HUES48 (cell line): ENCODE data around the gene SLC35A4.

Experiments
- H3K27ac ChIP-seq: one replicate; pipeline ENCODE4 v1.7.0; 2013; ENCODE audit warnings: low read depth, low read length, inconsistent platforms
- H3K27me3 ChIP-seq: 2 replicates; pipeline ENCODE4 v1.6.1; 2013; ENCODE audit warnings: mild to moderate bottlenecking, low read length; ENCODE audit not compliant: control insufficient read depth, insufficient read depth
- H3K36me3 ChIP-seq: 2 replicates; pipeline ENCODE4 v1.6.1; 2013; ENCODE audit warnings: low read length; ENCODE audit not compliant: control insufficient read depth, insufficient read depth
- H3K4me1 ChIP-seq: 2 replicates; pipeline ENCODE4 v1.6.1; 2013; ENCODE audit warnings: mild to moderate bottlenecking, low read length; ENCODE audit not compliant: control insufficient read depth, insufficient read depth
- H3K4me3 ChIP-seq: 2 replicates; pipeline ENCODE4 v1.5.1; 2013; ENCODE audit warnings: mild to moderate bottlenecking, low read depth, low read length
- H3K9ac ChIP-seq: 2 replicates; pipeline ENCODE4 v1.6.1; 2013; ENCODE audit warnings: mild to moderate bottlenecking, low read depth, low read length, moderate library complexity
- H3K9me3 ChIP-seq: 2 replicates; pipeline ENCODE4 v1.6.1; 2013; ENCODE audit warnings: low read length; ENCODE audit not compliant: control insufficient read depth, insufficient read depth

SLC35A4 gene

DNA sequence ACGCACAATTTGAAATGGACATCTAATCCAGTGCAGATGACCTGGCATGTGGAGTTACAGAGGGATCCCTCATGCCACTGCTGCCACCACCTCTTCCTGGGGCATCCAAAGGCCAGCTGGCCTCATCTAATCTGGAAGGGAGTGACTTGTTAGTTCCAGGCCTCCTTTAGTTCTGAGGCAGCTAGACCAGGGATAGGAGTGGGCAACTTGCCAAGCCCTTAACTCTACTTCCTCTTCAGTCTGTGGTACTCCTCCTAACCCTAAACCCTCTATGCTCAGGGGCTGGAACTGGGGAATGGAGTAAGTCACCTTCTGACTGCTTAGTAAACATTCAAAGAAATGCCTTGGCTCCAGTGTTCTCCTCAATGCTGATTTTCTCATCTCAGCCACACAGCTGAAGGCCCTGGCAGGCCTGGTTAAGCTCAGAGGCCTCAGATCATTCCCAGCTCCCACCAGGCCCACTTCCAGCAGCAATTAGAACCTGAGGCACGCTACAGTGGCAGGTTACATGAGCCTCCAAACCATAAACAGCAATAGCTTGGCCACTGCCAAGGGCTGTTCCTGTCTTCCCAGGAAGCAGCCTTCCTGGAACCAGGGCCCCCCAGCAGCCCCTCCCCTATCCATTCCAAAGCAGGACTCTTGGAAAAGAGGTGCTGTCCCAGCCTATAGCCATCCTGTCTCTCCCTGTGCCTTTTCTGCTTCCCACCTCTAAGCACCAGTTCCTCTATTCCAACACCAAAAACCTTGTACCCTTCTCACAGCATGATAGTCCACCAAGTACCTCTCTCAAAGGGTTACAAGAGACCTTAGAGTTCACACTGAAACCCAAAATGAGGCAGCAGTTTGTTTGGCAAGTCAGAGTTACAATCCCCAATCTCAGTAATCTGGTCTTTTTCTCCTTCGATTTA, 15.1 kb upstream of the SLC35A4 start:
- H3K9ac ChIP-seq: no peak overlapping the region
- no peaks in the 10 kb centered on the region for H3K9me3 ChIP-seq
- no peak overlapping the region for H3K4me3 ChIP-seq
- H3K4me1 ChIP-seq: peaks cover 19% of the 10 kb centered on the region
- H3K36me3 ChIP-seq: peaks cover 58% of the 10 kb centered on the region
- H3K27ac ChIP-seq: no peak overlapping the region
- no peaks in the 10 kb centered on the region for H3K27me3 ChIP-seq

DNA sequence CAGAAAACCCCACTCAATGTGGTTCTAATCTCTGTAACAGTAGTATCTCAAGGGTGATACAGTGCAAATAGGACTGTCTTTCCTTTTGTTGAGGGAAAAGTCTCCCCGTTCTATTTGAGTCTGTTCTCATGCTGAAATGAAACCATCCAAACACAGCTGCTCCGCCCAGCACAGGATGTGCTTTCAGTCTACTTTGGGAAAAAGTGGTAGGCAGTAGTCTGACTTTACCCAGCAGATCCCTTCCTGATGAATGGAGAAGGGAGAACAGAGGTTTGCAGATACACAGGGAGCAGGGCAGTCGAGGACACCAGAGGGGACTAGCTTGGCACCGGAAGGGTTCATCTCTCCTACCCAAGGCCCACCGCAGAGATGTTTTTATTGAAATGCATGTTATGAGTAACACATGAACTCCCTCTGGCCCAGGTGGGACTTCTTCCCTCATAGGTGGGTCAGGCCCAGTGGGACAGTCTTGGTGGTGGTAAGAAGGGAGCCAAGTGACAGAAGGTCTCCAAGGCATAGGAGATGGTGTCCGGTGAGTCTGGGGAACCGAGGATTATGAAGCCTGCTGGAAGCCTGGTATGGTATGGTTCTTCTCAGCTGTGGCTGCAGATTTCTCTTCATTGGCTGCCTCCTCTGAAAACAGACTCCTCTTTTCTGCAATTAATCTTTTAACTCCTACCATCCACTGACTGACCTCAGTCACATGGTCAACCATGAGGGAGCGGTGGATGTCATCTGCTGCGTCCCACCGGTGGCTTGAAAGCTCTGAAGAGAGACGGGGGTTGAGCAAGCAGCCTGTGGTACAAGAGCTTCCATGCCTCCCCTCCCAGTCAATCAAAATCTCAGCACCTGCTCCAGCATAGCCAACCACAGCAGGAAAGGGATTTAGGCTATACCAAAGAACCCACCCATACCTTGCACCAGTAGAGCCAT, 14.2 kb upstream of the SLC35A4 start:
- Histone ChIP-seq H3K9ac (no peak overlapping the region), H3K27ac (no peak overlapping the region), H3K36me3 (peaks cover 54% of the 10 kb centered on the region), H3K4me1 (peaks cover 19% of the 10 kb centered on the region), H3K4me3 (no peak overlapping the region), H3K27me3 (no peaks in the 10 kb centered on the region), H3K9me3 (no peaks in the 10 kb centered on the region)

DNA sequence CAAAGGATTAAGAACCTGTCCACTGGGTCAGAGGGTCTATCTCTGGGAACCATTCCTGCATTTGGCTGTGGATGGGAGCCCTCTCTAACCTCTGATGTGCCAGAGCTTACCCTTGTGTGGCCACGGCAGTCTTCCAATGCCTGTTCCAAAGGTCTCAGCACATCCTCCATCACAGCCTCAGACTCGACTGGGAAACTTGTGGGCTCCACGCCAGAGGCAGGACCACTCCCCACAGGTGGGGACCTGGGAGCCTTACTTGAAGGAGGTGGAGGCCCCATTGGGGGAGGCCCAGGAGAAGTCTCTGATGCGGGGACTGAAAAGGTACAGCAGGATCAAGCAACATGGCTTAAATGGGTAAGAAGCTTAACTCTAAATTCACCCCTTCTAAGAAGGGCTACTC, 12.8 kb upstream of the SLC35A4 start:
- Histone ChIP-seq H3K4me3 (no peak overlapping the region), H3K27me3 (no peaks in the 10 kb centered on the region), H3K4me1 (peaks cover 21% of the 10 kb centered on the region), H3K9ac (no peak overlapping the region), H3K9me3 (no peaks in the 10 kb centered on the region), H3K36me3 (peaks cover 57% of the 10 kb centered on the region), H3K27ac (no peak overlapping the region)

DNA sequence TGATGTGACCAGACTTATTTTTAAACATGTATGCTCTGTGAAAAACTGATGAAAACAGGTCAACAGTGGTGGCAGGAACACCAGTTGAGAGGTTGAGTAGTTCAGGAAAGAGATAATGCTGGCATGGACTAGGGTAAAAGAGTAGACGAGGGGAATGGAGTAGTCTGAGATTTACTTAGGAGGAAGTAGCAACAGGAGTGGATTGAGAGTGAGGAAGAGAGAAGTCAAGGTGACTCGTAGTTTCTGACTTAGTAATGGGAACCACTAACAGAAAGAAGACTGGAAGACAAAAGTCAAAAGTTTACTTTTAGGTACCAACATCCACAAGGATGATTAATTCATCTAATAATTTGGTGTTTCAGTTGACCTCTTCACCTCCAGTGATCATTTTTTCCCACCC, 11.0 kb upstream of the SLC35A4 start:
- Histone ChIP-seq H3K9me3 (no peaks in the 10 kb centered on the region), H3K36me3 (peaks cover 55% of the 10 kb centered on the region), H3K27me3 (no peaks in the 10 kb centered on the region), H3K4me3 (no peak overlapping the region), H3K9ac (no peak overlapping the region), H3K27ac (no peak overlapping the region), H3K4me1 (peaks cover 17% of the 10 kb centered on the region)

DNA sequence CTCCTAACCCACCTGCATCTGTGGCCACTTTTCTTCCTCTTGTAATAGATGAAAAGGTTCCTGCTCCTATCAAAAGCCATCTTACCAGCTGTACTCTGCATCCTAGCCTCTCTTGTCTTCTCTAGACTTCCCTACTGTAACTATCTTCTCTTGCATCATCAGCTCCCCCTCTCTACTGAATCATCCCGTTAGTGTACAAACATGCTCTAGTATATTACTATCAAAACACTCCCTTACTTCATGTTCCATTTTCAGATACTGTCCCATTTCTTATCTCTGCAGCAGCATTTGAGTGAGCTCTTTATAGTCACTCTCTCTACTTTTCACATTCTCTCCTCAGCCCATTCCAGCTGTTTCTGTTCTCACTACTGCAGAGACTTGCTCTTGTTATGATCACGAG, 10.2 kb upstream of the SLC35A4 start:
- Histone ChIP-seq H3K9me3 (no peaks in the 10 kb centered on the region), H3K27me3 (no peaks in the 10 kb centered on the region), H3K27ac (no peak overlapping the region), H3K4me3 (no peak overlapping the region), H3K36me3 (peaks cover 47% of the 10 kb centered on the region), H3K9ac (no peak overlapping the region), H3K4me1 (peaks cover 13% of the 10 kb centered on the region)

DNA sequence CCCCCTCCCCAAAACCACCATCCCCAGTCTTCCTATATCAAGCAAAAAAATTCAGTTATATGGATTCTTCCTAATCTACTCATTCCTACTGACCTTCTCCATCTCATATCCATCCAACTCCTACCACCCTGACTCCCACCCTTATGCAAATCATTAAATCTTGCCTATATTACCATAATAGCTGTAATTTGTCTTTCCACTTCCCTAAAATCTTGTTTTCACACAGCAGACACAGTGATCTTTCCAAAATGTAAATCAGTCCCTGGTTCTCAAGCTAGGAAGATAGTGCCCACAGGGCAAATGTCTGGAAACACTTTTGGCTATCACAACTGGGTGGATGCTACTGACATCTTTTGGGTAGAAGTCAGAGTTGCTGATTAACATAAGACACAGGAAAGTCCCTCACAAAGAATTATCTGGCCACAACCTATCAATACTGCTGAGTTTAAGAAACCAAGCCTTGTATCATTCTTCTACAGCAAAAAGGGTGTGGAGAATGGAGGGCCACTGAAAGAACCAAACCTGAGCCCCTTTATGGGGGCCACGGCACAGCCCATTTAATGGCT, 8.8 kb upstream of the SLC35A4 start:
- H3K27ac ChIP-seq: no peak overlapping the region
- H3K9ac ChIP-seq: no peak overlapping the region
- H3K36me3 ChIP-seq: peaks cover 37% of the 10 kb centered on the region
- no peaks in the 10 kb centered on the region for H3K27me3 ChIP-seq
- no peaks in the 10 kb centered on the region for H3K9me3 ChIP-seq
- peak overlapping the region; percentile 97 for H3K4me3 ChIP-seq
- H3K4me1 ChIP-seq: peaks cover 13% of the 10 kb centered on the region

DNA sequence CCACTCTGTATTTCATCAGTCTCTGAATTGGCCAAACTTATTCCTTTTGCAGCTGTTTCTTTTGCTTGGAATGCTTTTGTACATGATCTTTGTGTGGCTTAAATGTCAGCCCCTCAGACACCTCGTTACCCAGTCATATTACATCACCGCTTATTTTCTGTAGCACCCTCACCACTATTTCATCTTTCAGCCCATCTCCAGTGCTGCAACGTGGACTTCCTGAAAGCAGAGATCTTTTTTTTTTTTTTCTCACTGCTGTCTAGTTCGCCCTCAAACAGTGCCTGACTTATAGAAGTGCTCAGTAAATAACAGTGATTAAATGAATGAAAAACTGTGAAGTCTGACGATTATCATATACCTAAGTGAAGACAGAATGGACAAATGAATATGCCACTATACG, 8.2 kb upstream of the SLC35A4 start:
- Histone ChIP-seq H3K9me3 (no peaks in the 10 kb centered on the region), H3K27me3 (no peaks in the 10 kb centered on the region), H3K9ac (peak overlapping the region; percentile 95), H3K27ac (no peak overlapping the region), H3K4me1 (peaks cover 13% of the 10 kb centered on the region), H3K36me3 (peaks cover 31% of the 10 kb centered on the region), H3K4me3 (peak overlapping the region; percentile 97)

DNA sequence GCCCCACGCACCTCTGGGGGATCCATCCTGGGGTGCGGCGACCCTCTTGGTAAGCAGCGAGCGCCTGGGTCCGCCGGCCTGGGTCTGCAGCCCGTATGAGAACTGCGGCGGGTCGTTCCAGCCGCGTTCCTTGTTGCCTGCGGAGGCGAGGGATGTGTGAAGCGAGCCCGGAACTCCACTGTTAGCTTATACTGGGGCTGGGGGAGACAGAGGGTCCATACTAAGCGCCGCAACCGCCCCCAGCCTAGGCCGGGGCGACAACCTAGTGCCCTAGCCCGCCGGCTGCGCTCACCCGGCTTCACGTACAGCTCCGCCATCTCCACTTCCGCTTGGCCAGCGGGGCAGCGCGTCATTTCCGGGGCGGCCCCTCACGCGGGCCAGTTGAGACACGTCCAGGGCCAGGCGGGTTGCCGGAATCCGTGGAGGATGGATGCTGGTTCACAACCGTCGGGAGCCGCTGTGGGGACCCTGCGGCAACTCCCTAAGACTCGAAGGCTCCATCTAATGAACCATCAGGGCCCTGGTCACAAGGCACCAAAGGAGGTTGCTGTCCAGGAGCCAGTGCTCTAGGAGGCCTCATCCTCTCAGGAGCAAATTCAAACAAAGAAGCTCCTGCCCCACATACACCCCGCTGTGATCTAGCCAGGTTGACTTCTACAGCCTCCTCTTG, 7.4 kb upstream of the SLC35A4 start, which contains the start of gene SRA1:
TSS of gene SRA1 (minus strand) at position 338 of the 670 bp plus-strand sequence. CDS start at position 317, 21 bp downstream.
- Histone ChIP-seq H3K27ac (peak within 1 kb of the TSS; percentile 86), H3K4me3 (peak within 1 kb of the TSS; percentile 97), H3K9me3 (no peaks in the 10 kb centered on the region), H3K27me3 (no peaks in the 10 kb centered on the region), H3K9ac (peak within 1 kb of the TSS; percentile 95), H3K4me1 (peaks cover 13% of the 10 kb centered on the region), H3K36me3 (peaks cover 29% of the 10 kb centered on the region)

DNA sequence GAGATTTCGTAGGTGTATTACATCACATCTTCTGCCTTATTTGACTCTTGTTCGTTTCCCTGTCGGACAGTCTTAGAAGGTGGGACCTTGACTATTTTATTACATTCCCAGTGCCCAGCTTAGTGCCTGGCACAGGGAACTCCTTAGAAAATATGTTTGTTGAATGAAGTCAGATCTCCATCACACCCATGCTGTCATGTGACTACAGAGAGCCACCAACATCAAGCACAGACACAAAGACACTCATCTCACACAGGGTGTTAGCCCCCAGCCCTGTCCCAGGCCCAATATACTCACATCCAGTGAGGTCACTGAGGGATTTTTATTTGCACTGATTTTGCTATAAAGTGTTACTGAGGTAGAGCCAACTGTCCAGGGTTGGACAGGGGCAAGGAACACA, 6.7 kb upstream of the SLC35A4 start:
- H3K27me3 ChIP-seq: no peaks in the 10 kb centered on the region
- H3K36me3 ChIP-seq: peaks cover 27% of the 10 kb centered on the region
- no peak overlapping the region for H3K9ac ChIP-seq
- no peaks in the 10 kb centered on the region for H3K9me3 ChIP-seq
- peak overlapping the region; percentile 97 for H3K4me3 ChIP-seq
- H3K27ac ChIP-seq: peak overlapping the region; percentile 86
- peaks cover 13% of the 10 kb centered on the region for H3K4me1 ChIP-seq

DNA sequence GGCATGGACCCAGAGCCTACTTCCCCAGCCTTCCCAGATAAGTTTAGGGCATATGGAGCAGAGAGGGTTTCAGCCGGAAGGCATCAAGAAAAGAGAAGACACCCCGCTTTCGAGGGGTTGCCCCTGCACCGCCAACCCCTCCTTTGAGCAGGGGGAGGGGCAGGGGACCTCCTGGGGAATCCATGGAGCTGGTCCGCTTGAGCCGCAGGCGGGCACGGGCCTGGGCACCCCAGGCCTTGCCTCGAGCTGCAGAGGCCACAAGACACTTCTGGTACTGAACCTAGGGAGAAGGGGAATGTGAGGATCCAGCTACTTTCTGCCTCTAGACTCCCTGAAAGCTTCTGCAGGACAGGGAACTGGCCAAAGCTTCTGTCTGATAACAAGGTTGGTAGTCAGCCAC, 6.1 kb upstream of the SLC35A4 start:
- Histone ChIP-seq H3K4me1 (peaks cover 13% of the 10 kb centered on the region), H3K9ac (no peak overlapping the region), H3K4me3 (no peak overlapping the region), H3K27ac (no peak overlapping the region), H3K9me3 (no peaks in the 10 kb centered on the region), H3K27me3 (no peaks in the 10 kb centered on the region), H3K36me3 (peaks cover 21% of the 10 kb centered on the region)
